ENCODE measurements around the gene GPT2. TPM values are rescaled to one million over a fixed set of nuclear protein-coding genes. Genes with fewer than 3 reads are reported as not detected.

Gene GPT2
- polyA plus RNA-seq, 3 donors, result 0.98 to 1.5 (median 1.4) TPM

DNA sequence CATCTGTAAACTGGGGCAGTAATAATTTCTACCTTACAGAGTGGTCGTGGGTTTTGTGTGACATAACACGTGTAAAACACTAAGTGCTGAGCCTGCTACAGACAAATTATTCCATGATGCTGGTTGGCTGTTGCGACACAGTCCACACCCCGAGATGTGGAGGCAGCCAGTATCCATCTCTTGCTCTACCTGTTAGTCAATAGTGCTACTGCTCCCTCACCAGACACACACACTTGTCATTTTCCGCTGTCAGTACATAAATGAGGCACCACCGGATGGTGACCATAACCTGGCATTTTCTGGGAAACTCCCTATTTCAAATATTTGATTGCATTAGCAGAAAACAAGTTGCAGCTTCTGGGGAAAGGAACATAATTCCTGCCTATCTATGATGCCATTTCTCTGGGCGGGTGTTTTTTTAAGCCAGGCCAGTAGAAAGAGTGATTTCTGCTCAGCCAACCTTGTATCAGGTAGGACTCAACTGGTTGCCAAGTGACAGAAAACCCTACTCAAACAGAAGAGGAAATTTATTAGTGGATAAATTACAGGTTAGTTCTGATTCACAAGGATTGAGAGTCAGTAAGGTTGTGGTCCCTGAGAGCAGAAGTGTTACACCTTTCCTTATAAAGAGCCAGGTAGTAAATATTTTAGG, 65.2 kb downstream of the GPT2 start:
- Mint-ChIP-seq H3K9me3 (peaks cover 0 to 2% (median 0%) of the 10 kb centered on the region in 7 donors), H3K4me3 (no peak overlapping the region), H3K4me1 (no peaks in the 10 kb centered on the region), H3K27ac (peak overlapping the region in 1 of 7 donors; percentile 41), H3K27me3 (ENCODE audit: low read depth in 3 of 3) (peaks cover 0 to 3% (median 2%) of the 10 kb centered on the region in 3 donors), H3K36me3 (peaks cover 3 to 7% of the 10 kb centered on the region in 2 donors)
- TF ChIP-seq, protein P1, sequence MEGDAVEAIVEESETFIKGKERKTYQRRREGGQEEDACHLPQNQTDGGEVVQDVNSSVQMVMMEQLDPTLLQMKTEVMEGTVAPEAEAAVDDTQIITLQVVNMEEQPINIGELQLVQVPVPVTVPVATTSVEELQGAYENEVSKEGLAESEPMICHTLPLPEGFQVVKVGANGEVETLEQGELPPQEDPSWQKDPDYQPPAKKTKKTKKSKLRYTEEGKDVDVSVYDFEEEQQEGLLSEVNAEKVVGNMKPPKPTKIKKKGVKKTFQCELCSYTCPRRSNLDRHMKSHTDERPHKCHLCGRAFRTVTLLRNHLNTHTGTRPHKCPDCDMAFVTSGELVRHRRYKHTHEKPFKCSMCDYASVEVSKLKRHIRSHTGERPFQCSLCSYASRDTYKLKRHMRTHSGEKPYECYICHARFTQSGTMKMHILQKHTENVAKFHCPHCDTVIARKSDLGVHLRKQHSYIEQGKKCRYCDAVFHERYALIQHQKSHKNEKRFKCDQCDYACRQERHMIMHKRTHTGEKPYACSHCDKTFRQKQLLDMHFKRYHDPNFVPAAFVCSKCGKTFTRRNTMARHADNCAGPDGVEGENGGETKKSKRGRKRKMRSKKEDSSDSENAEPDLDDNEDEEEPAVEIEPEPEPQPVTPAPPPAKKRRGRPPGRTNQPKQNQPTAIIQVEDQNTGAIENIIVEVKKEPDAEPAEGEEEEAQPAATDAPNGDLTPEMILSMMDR (IDR thresholded peaks at IDR 0.05), result no peak
- Histone ChIP-seq H3K36me3 (replicated peaks in 1 of 2; ENCODE audit: control insufficient read depth in 1 of 2, insufficient read depth in 2 of 2, low read length in 2 of 2) (peaks cover 0 to 4% of the 10 kb centered on the region in 2 donors), H3K4me3 (replicated peaks in 1 of 3; ENCODE audit: low read depth in 2 of 3, low read length in 3 of 3) (no peak overlapping the region), H3K9me3 (replicated peaks in 1 of 2; ENCODE audit: control insufficient read depth in 1 of 2, insufficient read depth in 1 of 2, low read length in 2 of 2) (no peaks in the 10 kb centered on the region), H2AFZ (ENCODE audit: insufficient read depth, low read depth, low read length, poor library complexity, severe bottlenecking) (no peak overlapping the region), H3K27me3 (ENCODE audit: control insufficient read depth in 2 of 2, insufficient read depth in 2 of 2, low read length in 2 of 2) (no peaks in the 10 kb centered on the region), H3K4me1 (ENCODE audit: control insufficient read depth in 1 of 2, insufficient read depth in 2 of 2, low read length in 2 of 2) (no peaks in the 10 kb centered on the region), H3K27ac (ENCODE audit: low read depth in 1 of 2, low read length in 2 of 2) (no peak overlapping the region), H3K79me2 (ENCODE audit: insufficient read depth, low read length) (no peaks in the 10 kb centered on the region), H3K4me2 (replicated peaks; ENCODE audit: extremely low read depth, low read length, poor library complexity, severe bottlenecking) (no peak overlapping the region), H4K20me1 (ENCODE audit: insufficient read depth, low read length) (no peaks in the 10 kb centered on the region), H3K9ac (ENCODE audit: insufficient read depth, low read length, poor library complexity, severe bottlenecking) (no peak overlapping the region)
- peak in 1 of 3 donors; percentile 41 for DNase-seq
- 92% methylated on average over 4 of the region's 7 CpGs for whole genome bisulfite sequencing (ENCODE audit: insufficient coverage)
- intact Hi-C loops (cut with micrococcal nuclease), result loop anchor here (5.0 kb wide), 2 partner anchors 1208 to 1213 kb away; partner anchors contain the start of gene ABCC12 (in 1 of the 2)

DNA sequence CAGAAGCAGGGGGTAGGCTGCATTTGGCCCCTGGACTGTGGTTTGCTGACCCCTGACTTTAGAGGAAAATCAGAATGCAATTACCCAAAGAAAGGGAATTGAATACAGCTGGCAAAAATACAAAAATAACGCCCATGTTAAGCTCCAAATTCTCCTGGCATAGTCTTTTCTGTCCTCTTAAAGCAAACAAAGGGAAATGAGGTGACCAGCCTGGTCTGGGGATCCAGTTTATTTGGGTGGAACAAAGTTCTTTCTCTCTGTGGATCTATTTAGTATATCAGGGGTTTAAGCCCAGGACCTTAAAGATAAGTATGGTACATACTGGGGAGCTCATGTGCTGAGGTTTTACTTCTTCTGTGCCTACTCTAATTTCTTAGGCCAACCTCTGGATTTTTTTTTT, 65.8 kb downstream of the GPT2 start:
- Mint-ChIP-seq H3K27ac (no peak overlapping the region), H3K36me3 (peaks cover 8 to 12% of the 10 kb centered on the region in 2 donors), H3K27me3 (ENCODE audit: low read depth in 3 of 3) (peaks cover 0 to 2% (median 0%) of the 10 kb centered on the region in 3 donors), H3K4me3 (no peak overlapping the region), H3K4me1 (no peaks in the 10 kb centered on the region), H3K9me3 (peaks cover 0 to 2% (median 0%) of the 10 kb centered on the region in 7 donors)
- DNase-seq, result no peak
- Histone ChIP-seq H3K4me1 (ENCODE audit: control insufficient read depth in 1 of 2, insufficient read depth in 2 of 2, low read length in 2 of 2) (no peaks in the 10 kb centered on the region), H2AFZ (ENCODE audit: insufficient read depth, low read depth, low read length, poor library complexity, severe bottlenecking) (no peak overlapping the region), H3K9ac (ENCODE audit: insufficient read depth, low read length, poor library complexity, severe bottlenecking) (no peak overlapping the region), H3K9me3 (replicated peaks in 1 of 2; ENCODE audit: control insufficient read depth in 1 of 2, insufficient read depth in 1 of 2, low read length in 2 of 2) (no peaks in the 10 kb centered on the region), H3K4me3 (replicated peaks in 1 of 3; ENCODE audit: low read depth in 2 of 3, low read length in 3 of 3) (no peak overlapping the region), H3K4me2 (replicated peaks; ENCODE audit: extremely low read depth, low read length, poor library complexity, severe bottlenecking) (no peak overlapping the region), H3K79me2 (ENCODE audit: insufficient read depth, low read length) (no peaks in the 10 kb centered on the region), H3K27me3 (ENCODE audit: control insufficient read depth in 2 of 2, insufficient read depth in 2 of 2, low read length in 2 of 2) (no peaks in the 10 kb centered on the region), H4K20me1 (ENCODE audit: insufficient read depth, low read length) (no peaks in the 10 kb centered on the region), H3K36me3 (replicated peaks in 1 of 2; ENCODE audit: control insufficient read depth in 1 of 2, insufficient read depth in 2 of 2, low read length in 2 of 2) (peaks cover 6 to 10% of the 10 kb centered on the region in 2 donors), H3K27ac (ENCODE audit: low read depth in 1 of 2, low read length in 2 of 2) (no peak overlapping the region)
- intact Hi-C loops (cut with micrococcal nuclease), result no loop called here
- TF ChIP-seq, protein P1 (IDR thresholded peaks at IDR 0.05), result no peak
- 100% methylated on average over 1 of the region's 1 CpG for WGBS (ENCODE audit: insufficient coverage)
